ENCODE data around the gene RELN.

DNA sequence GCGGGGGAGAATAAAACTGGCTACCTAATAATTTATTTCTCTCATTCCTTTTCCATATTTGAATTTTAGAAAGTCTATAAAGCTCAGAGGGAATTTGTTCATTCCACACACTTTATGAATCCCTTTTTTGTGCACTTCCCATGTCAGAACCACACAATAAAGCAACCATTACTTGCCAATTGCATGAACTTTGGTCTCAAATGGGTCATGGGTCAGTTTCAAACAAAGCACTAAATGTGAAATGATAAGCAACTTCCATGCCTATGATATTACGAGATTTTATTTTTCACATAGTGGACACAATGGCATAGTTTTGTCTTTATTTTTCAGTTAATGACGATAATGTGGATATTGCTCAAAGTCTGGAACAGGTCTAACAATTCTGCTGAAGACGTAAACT, 18.6 kb upstream of the RELN start:
- TF ChIP-seq POLR2AphosphoS5 (IDR thresholded peaks at IDR 0.05; ENCODE audit: low read depth, low read length) (no peak), POLR2A (IDR thresholded peaks at IDR 0.05; ENCODE audit: low read depth, low read length) (no peak), TAF1 (IDR thresholded peaks at IDR 0.05; ENCODE audit: low read depth, low read length) (no peak)
